HepG2 (cell line): ENCODE data around the gene SOX12. TPM values are rescaled to one million over a fixed set of nuclear protein-coding genes. Genes with fewer than 3 reads are reported as not detected.

ENCODE experiments used
- ETV5 ChIP-seq: IDR thresholded peaks from 2 replicates; pipeline ENCODE4 v1.6.1; 2018; ENCODE audit warnings: missing biosample characterization, missing genetic modification reagents, inconsistent platforms, borderline replicate concordance
- FOXA1 ChIP-seq, 2 experiments: fragments of 450-650 bp in 1 of 2; sonication (generic) in 1 of 2; formaldehyde crosslinking in 1 of 2; IDR thresholded peaks; 2 replicates each; pipeline versions ENCODE4 v1.4.0 to v1.6.1; 2016 to 2020; ENCODE audit warnings: missing genetic modification reagents in 1 of 2
- FOXK1 ChIP-seq: sonication (generic); formaldehyde crosslinking; IDR thresholded peaks from 2 replicates; pipeline ENCODE4 v1.4.0; 2020; ENCODE audit warnings: low read depth, missing genetic modification reagents, borderline replicate concordance
- KDM3A ChIP-seq: IDR thresholded peaks from 2 replicates; pipeline ENCODE4 v1.6.1; 2018; ENCODE audit warnings: low read depth, missing compliant biosample characterization
- MAZ ChIP-seq, 2 experiments: sonication (generic) in 1 of 2; formaldehyde crosslinking in 1 of 2; IDR thresholded peaks; 2 replicates each; pipeline versions ENCODE4 v1.5.0 to v1.6.1; 2012 to 2020; ENCODE audit warnings: low read depth in 2 of 2, mild to moderate bottlenecking in 2 of 2, borderline replicate concordance in 1 of 2, improper control_type of control experiment in 1 of 2, low read length in 1 of 2, missing genetic modification reagents in 1 of 2, moderate library complexity in 1 of 2
- NCOA1 ChIP-seq: sonication (generic); formaldehyde crosslinking; IDR thresholded peaks from 2 replicates; pipeline ENCODE4 v1.9.0; 2021; ENCODE audit warnings: missing genetic modification reagents
- POLR2G ChIP-seq: fragments of 200-400 bp; formaldehyde crosslinking; IDR thresholded peaks from 2 replicates; pipeline ENCODE4 v1.6.1; 2018; ENCODE audit warnings: mild to moderate bottlenecking, low read depth, low read length, moderate library complexity
- SNRNP70 ChIP-seq: fragments of 200-400 bp; formaldehyde crosslinking; IDR thresholded peaks from 2 replicates; pipeline ENCODE4 v1.6.1; 2017; ENCODE audit warnings: mild to moderate bottlenecking, low read depth, low read length, moderate library complexity
- ZBTB3 ChIP-seq: sonication (generic); formaldehyde crosslinking; IDR thresholded peaks from 2 replicates; pipeline ENCODE4 v1.4.0; 2020; ENCODE audit warnings: low read depth, mild to moderate bottlenecking, moderate library complexity, missing genetic modification reagents, borderline replicate concordance
- ZMYM2 ChIP-seq: sonication (generic); formaldehyde crosslinking; IDR thresholded peaks from 2 replicates; pipeline ENCODE4 v1.8.0; 2022; ENCODE audit warnings: mild to moderate bottlenecking, missing genetic modification reagents
- ZNF138 ChIP-seq: sonication (generic); formaldehyde crosslinking; IDR thresholded peaks from 2 replicates; pipeline ENCODE4 v1.5.0; 2020; ENCODE audit warnings: mild to moderate bottlenecking, low read depth, missing genetic modification reagents
- ZNF317 ChIP-seq: sonication (generic); formaldehyde crosslinking; IDR thresholded peaks from 2 replicates; pipeline ENCODE4 v1.5.0; 2020; ENCODE audit warnings: mild to moderate bottlenecking, missing genetic modification reagents
- ZNF563 ChIP-seq: sonication (generic); formaldehyde crosslinking; IDR thresholded peaks from 2 replicates; pipeline ENCODE4 v1.8.0; 2022; ENCODE audit warnings: mild to moderate bottlenecking, moderate library complexity, missing genetic modification reagents
- polyA plus RNA-seq, 8 experiments: library from polyadenylated mRNA; depleted of rRNA in 3 of 8; stranded (reverse) in 7 of 8; unstranded in 1 of 8; fragments of >200 nt; fragmentation: Illumina TruSeq in 4 of 8; extraction: Trizol in 4 of 8; gene quantifications; 2 replicates each; pipeline versions ENCODE4 v1.2.1 to v1.2.3, GENCODE V29; 2011 to 2016; ENCODE audit warnings: low read depth in 4 of 8, missing spikeins in 1 of 8, mixed read lengths in 1 of 8; ENCODE audit not compliant: insufficient read depth in 1 of 8
- total RNA-seq, 5 experiments: library from RNA; depleted of rRNA; stranded (reverse); fragments of >200 nt; fragmentation: Illumina TruSeq; extraction: Trizol; gene quantifications; 2 replicates each; pipeline ENCODE4 v1.2.3, GENCODE V29; 2016; ENCODE audit warnings: low read depth in 1 of 5
- TF ChIP-seq, protein P1 (sequence below): IDR thresholded peaks from 2 replicates; pipeline ENCODE4 v1.6.1; 2016; ENCODE audit warnings: missing genetic modification reagents, missing compliant biosample characterization
- TF ChIP-seq, protein P2 (sequence below): sonication (generic); formaldehyde crosslinking; IDR thresholded peaks from 2 replicates; pipeline ENCODE4 v1.8.1; 2022; ENCODE audit warnings: low read depth, mild to moderate bottlenecking, missing genetic modification reagents
- TF ChIP-seq, protein P3 (sequence below): sonication (generic); formaldehyde crosslinking; IDR thresholded peaks from 2 replicates; pipeline ENCODE4 v1.9.0; 2021; ENCODE audit warnings: mild to moderate bottlenecking, missing genetic modification reagents

Gene SOX12
- total and polyA plus RNA-seq, 2 of the 13 experiments (the other 11 are each of a cell fraction or from before 2014, with no cell fraction given) = 10.0 to 18.7 TPM

DNA sequence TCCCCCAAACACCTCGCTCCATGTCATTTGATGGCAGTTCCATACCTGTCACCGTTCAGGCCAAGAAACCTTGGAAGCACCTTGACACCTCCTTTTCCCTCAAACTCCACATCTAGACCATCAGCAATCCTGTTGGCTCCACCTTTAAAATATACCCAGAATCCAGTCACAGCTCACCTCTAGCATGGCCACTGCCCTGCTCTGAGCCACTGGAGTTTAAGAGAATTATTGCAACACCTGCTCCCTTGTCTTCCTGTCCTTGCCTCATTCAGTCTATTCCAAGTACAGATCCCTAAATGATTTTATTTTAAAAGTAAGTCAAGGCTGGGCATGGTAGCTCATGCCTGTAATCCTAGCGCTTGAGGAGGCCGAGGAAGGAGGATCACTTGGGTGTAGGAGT is 43.6 kb downstream of the SOX12 start (continued):
- TF ChIP-seq, protein P1, sequence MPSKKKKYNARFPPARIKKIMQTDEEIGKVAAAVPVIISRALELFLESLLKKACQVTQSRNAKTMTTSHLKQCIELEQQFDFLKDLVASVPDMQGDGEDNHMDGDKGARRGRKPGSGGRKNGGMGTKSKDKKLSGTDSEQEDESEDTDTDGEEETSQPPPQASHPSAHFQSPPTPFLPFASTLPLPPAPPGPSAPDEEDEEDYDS (CRISPR knock-in tag) = no peak
- no peak for TF ChIP-seq ZBTB3
- TF ChIP-seq ZNF138 (CRISPR knock-in tag) = peak; percentile 47; the same call in 1 of the 2 replicates
- peak; percentile 13; the same call in 1 of the 2 replicates for TF ChIP-seq FOXK1 (CRISPR knock-in tag)
- TF ChIP-seq MAZ (IDR thresholded peaks at IDR 0.05; ENCODE audit: borderline replicate concordance, low read depth, low read length) = no peak
- TF ChIP-seq MAZ (CRISPR knock-in tag; IDR thresholded peaks at IDR 0.05; ENCODE audit: low read depth) = peak; percentile 55; the same call in 1 of the 2 replicates
- no peak for TF ChIP-seq NCOA1
- no peak for TF ChIP-seq FOXA1 (IDR thresholded peaks at IDR 0.05)
- no peak for TF ChIP-seq FOXA1 (CRISPR knock-in tag; IDR thresholded peaks at IDR 0.05)
- TF ChIP-seq ETV5 (CRISPR knock-in tag) = peak; percentile 27; the same call in 1 of the 2 replicates
- TF ChIP-seq, protein P2, sequence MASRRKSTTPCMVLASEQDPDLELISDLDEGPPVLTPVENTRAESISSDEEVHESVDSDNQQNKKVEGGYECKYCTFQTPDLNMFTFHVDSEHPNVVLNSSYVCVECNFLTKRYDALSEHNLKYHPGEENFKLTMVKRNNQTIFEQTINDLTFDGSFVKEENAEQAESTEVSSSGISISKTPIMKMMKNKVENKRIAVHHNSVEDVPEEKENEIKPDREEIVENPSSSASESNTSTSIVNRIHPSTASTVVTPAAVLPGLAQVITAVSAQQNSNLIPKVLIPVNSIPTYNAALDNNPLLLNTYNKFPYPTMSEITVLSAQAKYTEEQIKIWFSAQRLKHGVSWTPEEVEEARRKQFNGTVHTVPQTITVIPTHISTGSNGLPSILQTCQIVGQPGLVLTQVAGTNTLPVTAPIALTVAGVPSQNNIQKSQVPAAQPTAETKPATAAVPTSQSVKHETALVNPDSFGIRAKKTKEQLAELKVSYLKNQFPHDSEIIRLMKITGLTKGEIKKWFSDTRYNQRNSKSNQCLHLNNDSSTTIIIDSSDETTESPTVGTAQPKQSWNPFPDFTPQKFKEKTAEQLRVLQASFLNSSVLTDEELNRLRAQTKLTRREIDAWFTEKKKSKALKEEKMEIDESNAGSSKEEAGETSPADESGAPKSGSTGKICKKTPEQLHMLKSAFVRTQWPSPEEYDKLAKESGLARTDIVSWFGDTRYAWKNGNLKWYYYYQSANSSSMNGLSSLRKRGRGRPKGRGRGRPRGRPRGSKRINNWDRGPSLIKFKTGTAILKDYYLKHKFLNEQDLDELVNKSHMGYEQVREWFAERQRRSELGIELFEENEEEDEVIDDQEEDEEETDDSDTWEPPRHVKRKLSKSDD (CRISPR knock-in tag) = no peak
- no peak for TF ChIP-seq SNRNP70
- TF ChIP-seq, protein P3, sequence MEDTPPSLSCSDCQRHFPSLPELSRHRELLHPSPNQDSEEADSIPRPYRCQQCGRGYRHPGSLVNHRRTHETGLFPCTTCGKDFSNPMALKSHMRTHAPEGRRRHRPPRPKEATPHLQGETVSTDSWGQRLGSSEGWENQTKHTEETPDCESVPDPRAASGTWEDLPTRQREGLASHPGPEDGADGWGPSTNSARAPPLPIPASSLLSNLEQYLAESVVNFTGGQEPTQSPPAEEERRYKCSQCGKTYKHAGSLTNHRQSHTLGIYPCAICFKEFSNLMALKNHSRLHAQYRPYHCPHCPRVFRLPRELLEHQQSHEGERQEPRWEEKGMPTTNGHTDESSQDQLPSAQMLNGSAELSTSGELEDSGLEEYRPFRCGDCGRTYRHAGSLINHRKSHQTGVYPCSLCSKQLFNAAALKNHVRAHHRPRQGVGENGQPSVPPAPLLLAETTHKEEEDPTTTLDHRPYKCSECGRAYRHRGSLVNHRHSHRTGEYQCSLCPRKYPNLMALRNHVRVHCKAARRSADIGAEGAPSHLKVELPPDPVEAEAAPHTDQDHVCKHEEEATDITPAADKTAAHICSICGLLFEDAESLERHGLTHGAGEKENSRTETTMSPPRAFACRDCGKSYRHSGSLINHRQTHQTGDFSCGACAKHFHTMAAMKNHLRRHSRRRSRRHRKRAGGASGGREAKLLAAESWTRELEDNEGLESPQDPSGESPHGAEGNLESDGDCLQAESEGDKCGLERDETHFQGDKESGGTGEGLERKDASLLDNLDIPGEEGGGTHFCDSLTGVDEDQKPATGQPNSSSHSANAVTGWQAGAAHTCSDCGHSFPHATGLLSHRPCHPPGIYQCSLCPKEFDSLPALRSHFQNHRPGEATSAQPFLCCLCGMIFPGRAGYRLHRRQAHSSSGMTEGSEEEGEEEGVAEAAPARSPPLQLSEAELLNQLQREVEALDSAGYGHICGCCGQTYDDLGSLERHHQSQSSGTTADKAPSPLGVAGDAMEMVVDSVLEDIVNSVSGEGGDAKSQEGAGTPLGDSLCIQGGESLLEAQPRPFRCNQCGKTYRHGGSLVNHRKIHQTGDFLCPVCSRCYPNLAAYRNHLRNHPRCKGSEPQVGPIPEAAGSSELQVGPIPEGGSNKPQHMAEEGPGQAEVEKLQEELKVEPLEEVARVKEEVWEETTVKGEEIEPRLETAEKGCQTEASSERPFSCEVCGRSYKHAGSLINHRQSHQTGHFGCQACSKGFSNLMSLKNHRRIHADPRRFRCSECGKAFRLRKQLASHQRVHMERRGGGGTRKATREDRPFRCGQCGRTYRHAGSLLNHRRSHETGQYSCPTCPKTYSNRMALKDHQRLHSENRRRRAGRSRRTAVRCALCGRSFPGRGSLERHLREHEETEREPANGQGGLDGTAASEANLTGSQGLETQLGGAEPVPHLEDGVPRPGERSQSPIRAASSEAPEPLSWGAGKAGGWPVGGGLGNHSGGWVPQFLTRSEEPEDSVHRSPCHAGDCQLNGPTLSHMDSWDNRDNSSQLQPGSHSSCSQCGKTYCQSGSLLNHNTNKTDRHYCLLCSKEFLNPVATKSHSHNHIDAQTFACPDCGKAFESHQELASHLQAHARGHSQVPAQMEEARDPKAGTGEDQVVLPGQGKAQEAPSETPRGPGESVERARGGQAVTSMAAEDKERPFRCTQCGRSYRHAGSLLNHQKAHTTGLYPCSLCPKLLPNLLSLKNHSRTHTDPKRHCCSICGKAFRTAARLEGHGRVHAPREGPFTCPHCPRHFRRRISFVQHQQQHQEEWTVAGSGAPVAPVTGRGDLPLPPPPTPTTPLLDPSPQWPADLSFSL (CRISPR knock-in tag) = no peak
- TF ChIP-seq ZNF317 (CRISPR knock-in tag) = no peak
- TF ChIP-seq ZMYM2 = no peak
- TF ChIP-seq KDM3A (CRISPR knock-in tag) = peak; percentile 29; the same call in 1 of the 2 replicates
- no peak for TF ChIP-seq POLR2G
- TF ChIP-seq ZNF563 (CRISPR knock-in tag) = no peak
